ENCODE measurements around the gene TCEAL7. TPM values are rescaled to one million over a fixed set of nuclear protein-coding genes. Genes with fewer than 3 reads are reported as not detected.
A peak's percentile ranks its signal among the peaks of the same experiment; 100 is the strongest.

The TCEAL7 gene
- total and polyA plus RNA-seq, 12 donors: 0.79 to 24.0 (median 8.7) TPM; not detected in 1

DNA sequence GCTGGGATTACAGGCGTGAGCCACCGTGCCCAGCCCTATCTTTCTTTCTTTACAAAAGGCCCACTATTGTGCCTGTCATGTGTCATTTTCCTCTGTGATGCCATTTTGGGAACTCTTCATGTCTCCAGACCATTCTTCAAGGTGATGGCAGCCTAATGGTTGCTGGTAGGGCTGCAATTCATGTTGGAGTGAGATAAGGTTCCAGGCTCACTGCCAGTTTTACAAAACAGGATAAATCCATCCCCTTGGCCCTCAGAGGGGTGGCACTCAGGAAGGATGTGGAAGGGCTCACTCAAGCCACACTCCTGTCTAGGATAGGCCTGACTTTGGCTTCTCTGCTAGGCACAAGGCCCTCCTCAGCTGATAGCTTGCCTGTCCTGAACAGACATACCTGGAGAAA, 30.1 kb downstream of the TCEAL7 start:
- TF ChIP-seq, protein P1, sequence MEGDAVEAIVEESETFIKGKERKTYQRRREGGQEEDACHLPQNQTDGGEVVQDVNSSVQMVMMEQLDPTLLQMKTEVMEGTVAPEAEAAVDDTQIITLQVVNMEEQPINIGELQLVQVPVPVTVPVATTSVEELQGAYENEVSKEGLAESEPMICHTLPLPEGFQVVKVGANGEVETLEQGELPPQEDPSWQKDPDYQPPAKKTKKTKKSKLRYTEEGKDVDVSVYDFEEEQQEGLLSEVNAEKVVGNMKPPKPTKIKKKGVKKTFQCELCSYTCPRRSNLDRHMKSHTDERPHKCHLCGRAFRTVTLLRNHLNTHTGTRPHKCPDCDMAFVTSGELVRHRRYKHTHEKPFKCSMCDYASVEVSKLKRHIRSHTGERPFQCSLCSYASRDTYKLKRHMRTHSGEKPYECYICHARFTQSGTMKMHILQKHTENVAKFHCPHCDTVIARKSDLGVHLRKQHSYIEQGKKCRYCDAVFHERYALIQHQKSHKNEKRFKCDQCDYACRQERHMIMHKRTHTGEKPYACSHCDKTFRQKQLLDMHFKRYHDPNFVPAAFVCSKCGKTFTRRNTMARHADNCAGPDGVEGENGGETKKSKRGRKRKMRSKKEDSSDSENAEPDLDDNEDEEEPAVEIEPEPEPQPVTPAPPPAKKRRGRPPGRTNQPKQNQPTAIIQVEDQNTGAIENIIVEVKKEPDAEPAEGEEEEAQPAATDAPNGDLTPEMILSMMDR (IDR thresholded peaks at IDR 0.05): no peak
- TF ChIP-seq POLR2A (IDR thresholded peaks at IDR 0.05): peak in 1 of 2 donors; percentile 16
- no peaks in the 10 kb centered on the region for H3K27me3 ChIP-seq
- peaks cover 0 to 4% of the 10 kb centered on the region in 2 donors for H3K4me1 ChIP-seq (replicated peaks in 1 of 2)
- intact Hi-C loops (cut with DNase I): no loop called here
- DNase-seq: peak in 6 of 7 donors; percentile 48 to 64 (median 58)
- H3K4me3 ChIP-seq: no peak overlapping the region
- no peaks in the 10 kb centered on the region for H3K36me3 ChIP-seq (replicated peaks in 1 of 2)
- peak overlapping the region in 3 of 5 donors; percentile 39 to 47 (median 43) for H3K27ac ChIP-seq
- H3K9me3 ChIP-seq (replicated peaks in 1 of 3): no peaks in the 10 kb centered on the region
- 42 to 52% (median 44%) methylated on average over 2 of the region's 2 CpGs for WGBS, 4 donors

DNA sequence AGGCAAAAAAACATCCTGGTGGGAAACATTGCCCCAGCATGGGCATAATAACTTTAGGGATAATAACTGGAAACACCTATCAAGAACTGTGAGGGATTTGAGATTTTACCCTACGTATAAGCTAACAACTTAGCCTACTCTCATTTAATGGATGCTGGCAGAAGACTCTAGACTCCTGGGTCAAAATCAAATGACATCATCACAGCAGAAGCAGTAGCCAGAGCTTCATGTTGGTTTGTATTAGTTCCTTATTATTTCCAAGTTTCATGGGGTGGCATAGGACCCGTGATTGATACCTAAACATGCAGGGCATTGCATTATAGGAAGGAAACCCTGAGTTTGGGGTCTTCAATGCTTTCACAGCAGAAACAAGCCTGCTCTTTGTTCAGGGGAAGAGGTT, 30.9 kb downstream of the TCEAL7 start:
- Histone ChIP-seq H3K4me1 (replicated peaks in 1 of 2) (peaks cover 0 to 4% of the 10 kb centered on the region in 2 donors), H3K27ac (peak overlapping the region in 3 of 5 donors; percentile 35 to 47 (median 43)), H3K9me3 (replicated peaks in 1 of 3) (no peaks in the 10 kb centered on the region), H3K4me3 (no peak overlapping the region), H3K36me3 (replicated peaks in 1 of 2) (no peaks in the 10 kb centered on the region), H3K27me3 (no peaks in the 10 kb centered on the region)
- TF ChIP-seq, protein P1 (IDR thresholded peaks at IDR 0.05): no peak
- no peak for TF ChIP-seq POLR2A (IDR thresholded peaks at IDR 0.05)
- intact Hi-C loops (cut with DNase I): no loop called here
- DNase-seq: no peak
- WGBS, 4 donors: 31 to 41% (median 37%) methylated on average over 2 of the region's 2 CpGs

DNA sequence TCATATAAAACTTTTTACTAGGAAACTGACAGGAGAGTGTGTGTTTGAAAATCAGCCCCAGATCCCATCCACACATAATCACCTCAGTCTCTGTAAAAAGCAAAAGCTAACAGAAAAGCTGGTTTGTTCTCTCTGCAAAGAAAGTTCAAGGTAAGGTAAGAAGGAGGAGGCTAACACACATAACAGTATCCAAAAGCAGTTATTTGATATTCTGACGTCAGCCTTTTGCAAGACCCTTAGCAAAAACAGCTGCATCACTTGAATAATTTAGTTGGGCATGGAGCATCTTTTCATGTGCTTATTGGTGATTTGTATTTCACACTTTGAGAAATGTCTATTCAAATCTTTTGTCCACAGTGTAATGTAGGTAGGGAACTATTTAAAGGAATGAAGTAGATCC, 31.8 kb downstream of the TCEAL7 start:
- no peaks in the 10 kb centered on the region for H3K9me3 ChIP-seq (replicated peaks in 1 of 3)
- no peaks in the 10 kb centered on the region for H3K27me3 ChIP-seq
- H3K36me3 ChIP-seq (replicated peaks in 1 of 2): no peaks in the 10 kb centered on the region
- WGBS, 4 donors: 7 to 29% (median 13%) methylated on average over 1 of the region's 1 CpG
- TF ChIP-seq, protein P1 (IDR thresholded peaks at IDR 0.05): no peak
- TF ChIP-seq POLR2A (IDR thresholded peaks at IDR 0.05): no peak
- no peak for DNase-seq
- no peak overlapping the region for H3K4me3 ChIP-seq
- intact Hi-C loops (cut with DNase I): no loop called here
- H3K4me1 ChIP-seq (replicated peaks in 1 of 2): peaks cover 0 to 4% of the 10 kb centered on the region in 2 donors
- H3K27ac ChIP-seq: peak overlapping the region in 1 of 5 donors; percentile 64

DNA sequence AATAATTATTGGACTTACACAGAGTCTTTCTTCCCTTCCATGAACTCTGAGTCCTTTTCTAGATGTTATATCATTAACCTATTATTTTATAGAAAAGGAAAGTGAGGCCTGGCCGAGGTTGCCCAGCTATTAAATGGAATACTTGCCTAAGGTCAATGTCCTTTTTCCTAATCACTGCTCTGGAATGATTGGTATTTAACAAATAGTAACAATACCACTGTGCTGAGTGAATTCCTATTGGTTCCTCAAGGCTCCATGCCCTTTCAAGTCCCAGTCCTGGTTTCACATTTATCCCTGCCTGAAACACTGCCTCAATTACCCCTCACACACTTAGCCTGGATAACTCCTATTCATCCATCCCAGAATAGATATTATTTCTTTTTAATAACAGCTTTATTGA, 32.4 kb downstream of the TCEAL7 start:
- H3K4me1 ChIP-seq (replicated peaks in 1 of 2): peaks cover 0 to 4% of the 10 kb centered on the region in 2 donors
- intact Hi-C loops (cut with DNase I): no loop called here
- peak overlapping the region in 2 of 5 donors; percentile 27 to 64 for H3K27ac ChIP-seq

More for the DNA sequence above, 32.4 kb downstream of the TCEAL7 start:
- H3K4me3 ChIP-seq: no peak overlapping the region
- no peaks in the 10 kb centered on the region for H3K27me3 ChIP-seq
- TF ChIP-seq POLR2A (IDR thresholded peaks at IDR 0.05): no peak
- TF ChIP-seq, protein P1 (IDR thresholded peaks at IDR 0.05): no peak
- H3K36me3 ChIP-seq (replicated peaks in 1 of 2): no peaks in the 10 kb centered on the region
- peak in 2 of 7 donors; percentile 27 to 30 for DNase-seq
- WGBS, 4 donors: 20 to 34% (median 26%) methylated on average over 1 of the region's 1 CpG
- H3K9me3 ChIP-seq (replicated peaks in 1 of 3): no peaks in the 10 kb centered on the region

Data from adrenal gland (tissue), 12 donors.